GM19455 (cell line): ENCODE results near the gene GRM1.

ENCODE experiments used
- ATAC-seq: cut with Tn5 transposase; IDR thresholded peaks from one replicate; pipeline ENCODE4 v1.9.1; 2021; ENCODE audit not compliant: unreplicated experiment

The GRM1 gene

GRCh38 chr6:146311079-146311478, 282.2 kb downstream of the GRM1 start:
- no peak for ATAC-seq

DNA sequence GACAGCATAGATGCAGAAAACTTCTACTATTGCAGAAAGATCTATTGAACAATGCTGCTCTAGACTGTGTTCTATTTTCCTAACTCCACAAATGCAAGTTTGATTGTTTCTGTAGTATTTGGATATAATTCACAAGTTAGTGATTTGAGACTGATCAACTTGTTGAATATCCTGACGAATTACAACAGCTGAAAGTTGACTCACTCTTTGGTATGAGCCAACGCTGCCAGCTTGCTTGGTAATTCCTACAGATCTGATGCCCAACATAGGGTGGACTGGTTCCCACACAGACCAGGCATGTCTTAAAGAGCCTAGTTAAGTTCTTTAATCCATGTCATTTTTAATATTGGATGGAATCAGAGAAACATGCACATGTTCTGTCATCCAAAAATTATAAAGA, 283.7 kb downstream of the GRM1 start:
- ATAC-seq: no peak

GRCh38 chr6:146315381-146316174, 286.7 kb downstream of the GRM1 start:
- no peak for ATAC-seq

DNA sequence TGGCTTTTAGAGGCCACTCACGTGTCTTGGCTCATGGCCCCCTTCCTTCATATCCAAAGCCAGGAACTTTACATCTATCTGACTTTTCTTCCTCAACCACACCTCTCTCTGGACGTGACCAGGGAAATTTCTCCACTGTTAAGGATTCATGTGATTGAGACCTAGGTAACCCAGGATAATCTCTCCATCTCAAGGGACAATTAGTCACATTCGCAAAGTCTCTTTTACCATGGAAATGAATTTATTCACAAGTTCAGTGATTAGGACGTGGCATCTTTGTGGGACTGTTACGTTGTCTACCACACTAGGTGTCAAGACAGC, 287.3 kb downstream of the GRM1 start:
- no peak for ATAC-seq

GRCh38 chr6:146331013-146331412, 302.2 kb downstream of the GRM1 start:
- no peak for ATAC-seq

DNA sequence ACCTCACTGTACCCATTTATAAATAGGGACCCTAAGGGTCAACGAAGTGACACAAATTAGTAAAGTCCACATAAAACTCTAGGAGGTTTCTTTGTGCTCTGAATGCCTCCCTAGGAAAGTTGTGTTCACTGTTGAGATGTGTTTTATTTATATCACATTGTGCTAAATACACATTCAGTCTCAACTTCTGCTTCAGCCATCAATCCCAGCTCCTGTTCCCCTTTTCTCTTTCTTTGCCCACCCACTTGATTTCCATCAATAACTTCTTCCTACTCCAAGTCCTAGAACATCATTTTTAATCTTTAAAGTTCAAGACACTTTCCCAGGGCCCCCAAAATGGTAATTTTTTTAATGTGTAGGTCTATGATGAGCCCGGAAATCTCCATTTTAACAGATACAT, 306.5 kb downstream of the GRM1 start:
- no peak for ATAC-seq

DNA sequence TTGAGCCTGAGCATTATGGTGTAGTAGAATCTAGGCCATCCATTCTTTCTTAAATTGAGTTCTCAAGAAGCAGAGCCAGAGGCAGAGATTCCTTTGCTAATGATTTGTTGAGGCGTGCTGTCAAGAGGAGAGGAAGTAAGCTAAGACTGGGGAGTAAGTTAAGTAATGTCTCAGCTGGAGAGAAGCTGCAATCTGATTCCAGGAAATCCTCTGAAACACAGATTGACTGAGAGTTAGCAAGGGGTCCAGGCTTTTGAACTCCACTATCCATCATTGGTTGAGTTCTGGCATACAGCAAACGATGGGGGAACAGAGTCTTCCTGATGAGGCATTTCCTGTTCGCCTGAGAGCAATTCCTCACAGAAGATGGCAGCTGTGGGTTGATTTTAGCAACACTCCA, 307.3 kb downstream of the GRM1 start:
- ATAC-seq: no peak

DNA sequence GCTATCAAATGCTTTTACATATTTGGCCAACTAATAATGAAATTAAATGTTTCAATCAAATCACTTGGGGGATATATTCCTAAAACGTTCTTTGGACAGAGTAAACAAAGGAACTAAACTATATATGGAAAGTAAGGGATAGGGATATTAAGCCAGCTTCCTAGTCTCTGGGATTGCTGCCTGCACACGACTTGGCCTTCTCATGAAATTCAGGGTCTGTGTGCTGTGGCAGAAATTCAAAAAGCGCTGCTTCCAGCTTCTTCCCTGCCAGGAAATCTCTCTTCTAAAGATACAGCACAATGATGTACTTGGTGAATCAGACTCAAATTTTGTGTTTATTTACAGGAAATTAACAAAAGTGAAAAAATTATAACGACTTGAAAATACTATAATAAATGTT, 308.5 kb downstream of the GRM1 start:
- ATAC-seq: no peak

- ATAC-seq: no peak
Measured at GRCh38 chr6:146339716-146340115, 310.9 kb downstream of the GRM1 start.

DNA sequence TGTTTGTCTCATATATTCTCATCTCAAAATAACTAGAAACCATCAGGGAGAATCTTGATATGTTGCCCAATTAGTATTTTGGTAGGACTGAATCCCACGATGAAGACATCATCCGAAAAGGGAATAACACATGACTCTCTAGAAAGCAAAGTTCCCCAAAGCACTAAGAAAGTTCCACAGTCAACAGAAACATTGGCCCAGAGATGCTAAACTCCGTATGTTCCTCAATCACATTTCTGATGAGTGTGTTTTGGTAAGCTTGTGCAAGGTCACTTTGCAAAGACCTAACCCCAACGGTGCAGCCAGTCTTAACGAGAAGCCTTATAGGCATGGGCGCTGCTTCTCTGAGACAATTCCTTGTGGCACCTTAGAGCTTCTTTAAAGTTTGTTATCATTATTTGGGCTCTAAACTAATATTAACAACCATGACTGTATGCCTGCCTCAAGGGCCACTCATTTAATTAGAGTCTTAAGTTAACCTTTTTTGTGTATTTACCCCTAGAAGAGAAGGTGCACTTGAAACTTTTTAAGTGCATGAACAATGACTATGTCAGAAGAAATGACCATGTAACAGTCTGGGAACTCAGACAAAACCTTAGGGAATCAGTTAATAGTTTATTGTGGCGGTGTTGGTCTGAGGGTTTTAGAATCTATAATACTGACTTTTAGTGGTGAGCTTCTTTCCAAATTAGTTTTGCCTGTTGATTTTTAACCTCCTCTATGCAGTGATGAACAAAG, 312.8 kb downstream of the GRM1 start:
- ATAC-seq: no peak

- no peak for ATAC-seq
Measured at GRCh38 chr6:146345598-146345997, 316.7 kb downstream of the GRM1 start.

DNA sequence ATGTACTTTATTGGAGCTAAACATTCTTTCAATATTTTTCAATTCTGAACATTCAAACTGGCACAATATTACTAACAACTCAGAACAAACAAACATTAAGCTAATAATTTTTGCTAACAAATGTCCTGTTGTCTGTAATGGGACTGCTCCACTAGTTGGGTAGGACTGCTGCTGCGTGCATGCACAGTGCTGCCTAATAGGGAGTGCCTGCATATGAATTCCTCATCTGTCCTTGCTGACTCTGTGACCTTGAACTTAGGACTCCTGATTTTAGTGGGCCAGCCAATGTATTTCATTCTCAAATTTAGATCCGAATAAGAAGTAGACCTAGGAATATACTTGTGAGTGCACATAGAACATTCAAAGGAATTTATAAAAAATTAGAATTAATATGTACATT, 318.2 kb downstream of the GRM1 start:
- ATAC-seq: no peak

GRCh38 chr6:146347690-146348089, 318.8 kb downstream of the GRM1 start:
- ATAC-seq: no peak

- ATAC-seq: no peak
Measured at GRCh38 chr6:146351018-146351417, 322.2 kb downstream of the GRM1 start.

- ATAC-seq: no peak
Measured at GRCh38 chr6:146352163-146352562, 323.3 kb downstream of the GRM1 start.

- ATAC-seq: no peak
Measured at GRCh38 chr6:146354451-146354850, 325.6 kb downstream of the GRM1 start.

- ATAC-seq: no peak
Measured at GRCh38 chr6:146355521-146356100, 326.7 kb downstream of the GRM1 start.

GRCh38 chr6:146357578-146358430, 328.9 kb downstream of the GRM1 start:
- ATAC-seq: peak; percentile 54

DNA sequence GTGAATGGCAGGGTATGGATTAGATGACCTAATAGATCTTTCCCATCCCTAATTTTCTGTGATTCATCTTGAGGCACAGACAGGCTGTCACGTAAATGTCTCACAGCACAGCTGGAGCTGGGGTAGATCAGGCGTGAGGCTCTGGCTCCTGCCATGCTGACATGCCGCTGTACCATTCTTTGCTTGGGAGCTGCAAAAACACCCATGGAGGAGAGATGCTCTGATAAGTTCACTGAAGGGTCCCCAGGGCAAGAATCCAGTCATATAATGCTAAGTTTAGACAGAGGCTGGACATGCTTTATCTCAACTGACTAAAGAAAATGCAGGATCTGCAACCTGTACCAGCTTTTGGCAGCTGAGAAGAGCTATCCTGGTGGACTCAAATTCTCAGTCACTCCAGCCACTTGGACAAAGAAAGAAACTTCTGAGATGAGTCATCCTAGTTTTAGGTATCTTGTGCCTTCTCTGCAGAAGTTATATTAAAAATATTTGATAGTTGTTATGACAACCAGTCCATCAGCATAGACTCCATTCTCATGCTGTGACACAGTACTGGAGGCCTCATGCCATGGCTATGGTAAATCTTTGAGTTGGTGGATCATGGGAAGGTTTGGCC, 329.7 kb downstream of the GRM1 start:
- ATAC-seq: no peak

DNA sequence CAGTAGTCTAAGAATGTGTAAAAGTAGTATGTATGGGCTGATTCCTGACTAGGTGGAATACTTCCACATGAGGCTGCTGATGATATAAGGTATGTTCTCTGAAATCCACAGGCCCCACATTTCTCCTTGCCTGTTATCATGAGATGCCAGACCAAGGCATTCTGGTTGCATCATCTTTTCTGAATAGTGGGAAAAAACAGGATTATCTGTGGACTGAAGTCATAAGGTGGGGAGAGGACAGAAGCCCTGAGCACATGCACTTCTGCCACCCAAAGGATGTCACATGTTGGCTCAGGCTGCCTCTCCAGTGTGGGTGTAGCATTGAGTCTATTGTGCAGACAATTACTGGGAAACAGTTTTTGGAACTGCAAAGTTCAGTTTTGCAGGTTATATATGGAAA, 330.3 kb downstream of the GRM1 start:
- no peak for ATAC-seq
